Ovary (tissue), 3 donors: ENCODE data around the gene MPC1.

ENCODE experiments used
- CTCF ChIP-seq, 3 donors: fragments of 450-650 bp in 2 of 3; fragments of 200-600 bp in 1 of 3; IDR thresholded peaks; one replicate each; pipeline versions ENCODE4 v1.5.1 to v1.8.0; 2016 to 2022; ENCODE audit warnings: antibody characterized with exemption in 3 of 3, mild to moderate bottlenecking in 1 of 3
- EP300 ChIP-seq: sonication (generic); formaldehyde crosslinking; IDR thresholded peaks from one replicate; pipeline ENCODE4 v1.6.1; 2017; ENCODE audit warnings: antibody characterized with exemption
- POLR2A ChIP-seq: fragments of 450-650 bp; IDR thresholded peaks from one replicate; pipeline ENCODE4 v1.6.1; 2017; ENCODE audit warnings: antibody characterized with exemption, mild to moderate bottlenecking, moderate library complexity
- donor health status: DM: no; HTN: no; CAD: no.

GRCh38 chr6:166361077-166361429, 21.7 kb downstream of the MPC1 start:
- no peak for TF ChIP-seq CTCF (IDR thresholded peaks at IDR 0.05)
- TF ChIP-seq POLR2A = no peak
- no peak for TF ChIP-seq EP300
